ENCODE results near the gene CCT8L2. TPM values are rescaled to one million over a fixed set of nuclear protein-coding genes. Genes with fewer than 3 reads are reported as not detected.
"Not testable (repeated sequence)": the region's sequence is repeated elsewhere in the genome, so short reads cannot be mapped to it uniquely, and the experiment has no call there.

The CCT8L2 gene
- total and polyA plus RNA-seq, 2 of the 13 experiments (the other 11 are each of a cell fraction or from before 2014, with no cell fraction given): not detected

- H3K4me2 ChIP-seq (ENCODE audit: low read depth, low read length); H3K27ac ChIP-seq (ENCODE audit: extremely low read length, insufficient read depth, low read length); intact Hi-C loops (cut with micrococcal nuclease; ENCODE audit: unreplicated experiment); BruUV-seq (replicated peaks); POLR2A ChIA-PET; H4K20me1 ChIP-seq (ENCODE audit: insufficient read depth, low read length); ATAC-seq; H3K4me1 ChIP-seq (ENCODE audit: insufficient read depth, low read length); H3K79me2 ChIP-seq (ENCODE audit: insufficient read depth, low read length); in situ Hi-C loops (cut with HindIII; ENCODE audit: extremely low pct_ligation_motif_present, low pct_unique_long_range_greater_than_20kb); H2AFZ ChIP-seq (ENCODE audit: low read length); H3K27me3 ChIP-seq (ENCODE audit: control insufficient read depth in 1 of 2, insufficient read depth in 2 of 2, low read length in 2 of 2); H3K4me3 ChIP-seq (replicated peaks in 1 of 3; ENCODE audit: insufficient read depth in 1 of 3, low read depth in 2 of 3, low read length in 3 of 3); H3K9ac ChIP-seq (ENCODE audit: insufficient read depth, low read depth, low read length); DNase-seq (ENCODE audit: low spot score); FAIRE-seq; H3K36me3 ChIP-seq (replicated peaks in 1 of 2; ENCODE audit: control insufficient read depth in 1 of 2, insufficient read depth in 2 of 2, low read length in 2 of 2); CTCF ChIA-PET (ENCODE audit: low intra/inter-chr PET ratio, low total read pairs): not testable (repeated sequence)
- peaks cover 12% of the 10 kb centered on the region for H3K9me3 ChIP-seq (ENCODE audit: low read length)
- no CpG with 5 or more reads among the region's 1 CpG for WGBS (ENCODE audit: low lambda C conversion rate)
Measured at GRCh38 chr22:16559996-16560395, 32.6 kb downstream of the CCT8L2 start.

- ATAC-seq: no peak
- in situ Hi-C loops (cut with HindIII; ENCODE audit: extremely low pct_ligation_motif_present, low pct_unique_long_range_greater_than_20kb): no loop called here
- H3K27me3 ChIP-seq (ENCODE audit: control insufficient read depth in 1 of 2, insufficient read depth in 2 of 2, low read length in 2 of 2): no peaks in the 10 kb centered on the region
- H3K9me3 ChIP-seq (ENCODE audit: low read length): peaks cover 16% of the 10 kb centered on the region
- ChIA-PET CTCF (ENCODE audit: low intra/inter-chr PET ratio, low total read pairs) (no interaction called here), POLR2A (no interaction called here)
- H3K4me2 ChIP-seq (ENCODE audit: low read depth, low read length): no peak overlapping the region
- H3K36me3 ChIP-seq (replicated peaks in 1 of 2; ENCODE audit: control insufficient read depth in 1 of 2, insufficient read depth in 2 of 2, low read length in 2 of 2): no peaks in the 10 kb centered on the region
- H2AFZ ChIP-seq (ENCODE audit: low read length): no peak overlapping the region
- no peak overlapping the region for H3K27ac ChIP-seq (ENCODE audit: extremely low read length, insufficient read depth, low read length)
- H3K4me1 ChIP-seq (ENCODE audit: insufficient read depth, low read length): no peaks in the 10 kb centered on the region
- H3K79me2 ChIP-seq (ENCODE audit: insufficient read depth, low read length): no peaks in the 10 kb centered on the region
- intact Hi-C loops (cut with micrococcal nuclease; ENCODE audit: unreplicated experiment): no loop called here
- no peaks in the 10 kb centered on the region for H4K20me1 ChIP-seq (ENCODE audit: insufficient read depth, low read length)
- BruUV-seq (replicated peaks): no TSS peak
- WGBS (ENCODE audit: low lambda C conversion rate): no CpG with 5 or more reads among the region's 3 CpGs
- H3K4me3 ChIP-seq (replicated peaks in 1 of 3; ENCODE audit: insufficient read depth in 1 of 3, low read depth in 2 of 3, low read length in 3 of 3): no peak overlapping the region
- DNase-seq (ENCODE audit: low spot score): no peak
- FAIRE-seq: no peak
- no peak overlapping the region for H3K9ac ChIP-seq (ENCODE audit: insufficient read depth, low read depth, low read length)
- TF ChIP-seq ZNF691 (CRISPR knock-in tag; IDR thresholded peaks at IDR 0.05; ENCODE audit: borderline replicate concordance, low read depth): no peak
- TF ChIP-seq AHR (CRISPR knock-in tag; IDR thresholded peaks at IDR 0.05): no peak
- no peak for TF ChIP-seq KAT2B (IDR thresholded peaks at IDR 0.05; ENCODE audit: borderline replicate concordance, low read depth, low read length)
- no peak for TF ChIP-seq HINFP (CRISPR knock-in tag; IDR thresholded peaks at IDR 0.05; ENCODE audit: low read depth)
- no peak for TF ChIP-seq ZNF704 (CRISPR knock-in tag; IDR thresholded peaks at IDR 0.05; ENCODE audit: borderline replicate concordance)
- TF ChIP-seq ZNF567 (CRISPR knock-in tag; IDR thresholded peaks at IDR 0.05; ENCODE audit: borderline replicate concordance): no peak
- TF ChIP-seq HOXA7 (CRISPR knock-in tag; IDR thresholded peaks at IDR 0.05): no peak
- no peak for TF ChIP-seq KDM3A (CRISPR knock-in tag; IDR thresholded peaks at IDR 0.05; ENCODE audit: low read depth)
Measured at GRCh38 chr22:16559056-16559955, 33.3 kb downstream of the CCT8L2 start.

All from HepG2 (cell line).